SU-DHL-6 (cell line): ENCODE data around the gene AP5B1.

Experiments used
- EZH2phosphoT487 ChIP-seq: fragments of 200-600 bp; sonication (generic), shearing (Covaris generic); conservative IDR thresholded peaks from 2 replicates; pipeline ENCODE4 v1.6.1; 2018; ENCODE audit warnings: mild to moderate bottlenecking, antibody characterized with exemption, low read length, moderate library complexity, mixed read lengths
- TF ChIP-seq, protein P1 (sequence below): fragments of 200-600 bp; sonication (generic); IDR thresholded peaks from one replicate; pipeline ENCODE4 v1.5.1; 2017; ENCODE audit warnings: antibody characterized with exemption, mild to moderate bottlenecking, low read length, moderate library complexity; ENCODE audit not compliant: insufficient read depth, poor library complexity, severe bottlenecking

DNA sequence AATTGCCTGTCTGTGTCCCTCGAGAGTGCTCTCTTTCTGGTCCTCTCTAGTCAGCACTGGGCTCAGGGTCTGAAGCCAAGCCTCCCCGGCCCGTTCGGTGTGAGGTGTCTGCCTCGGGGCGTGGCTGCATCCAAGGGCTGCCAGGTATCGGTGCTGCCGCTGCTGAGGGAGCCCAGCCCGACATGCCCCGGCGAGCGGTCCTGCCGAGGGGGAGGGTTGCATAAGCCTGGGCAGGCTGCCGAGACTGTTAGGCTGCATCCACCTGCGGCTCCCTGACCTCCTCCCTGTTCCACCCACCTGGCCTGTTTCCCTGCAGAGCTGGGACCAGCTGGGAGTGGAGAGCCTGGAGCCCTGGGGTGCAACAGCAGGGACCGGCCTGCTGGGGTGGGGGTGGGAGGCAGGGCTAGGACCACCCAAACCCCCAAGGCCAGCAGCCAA is 12.4 kb upstream of the AP5B1 start:
- TF ChIP-seq, protein P1, sequence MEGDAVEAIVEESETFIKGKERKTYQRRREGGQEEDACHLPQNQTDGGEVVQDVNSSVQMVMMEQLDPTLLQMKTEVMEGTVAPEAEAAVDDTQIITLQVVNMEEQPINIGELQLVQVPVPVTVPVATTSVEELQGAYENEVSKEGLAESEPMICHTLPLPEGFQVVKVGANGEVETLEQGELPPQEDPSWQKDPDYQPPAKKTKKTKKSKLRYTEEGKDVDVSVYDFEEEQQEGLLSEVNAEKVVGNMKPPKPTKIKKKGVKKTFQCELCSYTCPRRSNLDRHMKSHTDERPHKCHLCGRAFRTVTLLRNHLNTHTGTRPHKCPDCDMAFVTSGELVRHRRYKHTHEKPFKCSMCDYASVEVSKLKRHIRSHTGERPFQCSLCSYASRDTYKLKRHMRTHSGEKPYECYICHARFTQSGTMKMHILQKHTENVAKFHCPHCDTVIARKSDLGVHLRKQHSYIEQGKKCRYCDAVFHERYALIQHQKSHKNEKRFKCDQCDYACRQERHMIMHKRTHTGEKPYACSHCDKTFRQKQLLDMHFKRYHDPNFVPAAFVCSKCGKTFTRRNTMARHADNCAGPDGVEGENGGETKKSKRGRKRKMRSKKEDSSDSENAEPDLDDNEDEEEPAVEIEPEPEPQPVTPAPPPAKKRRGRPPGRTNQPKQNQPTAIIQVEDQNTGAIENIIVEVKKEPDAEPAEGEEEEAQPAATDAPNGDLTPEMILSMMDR: no peak
- TF ChIP-seq EZH2phosphoT487: no peak
